IPS-20b (cell line): ENCODE measurements around the gene PCLAF.
"Not testable (repeated sequence)": the region's sequence is repeated elsewhere in the genome, so short reads cannot be mapped to it uniquely, and the experiment has no call there.

ENCODE experiments used
- H3K27ac ChIP-seq: one replicate; pipeline ENCODE4 v1.5.1; 2013; ENCODE audit warnings: low read length
- H3K27me3 ChIP-seq: 2 replicates; pipeline ENCODE4 v1.6.1; 2013; ENCODE audit warnings: mild to moderate bottlenecking, low read length, inconsistent platforms; ENCODE audit not compliant: insufficient read depth
- H3K36me3 ChIP-seq: 2 replicates; pipeline ENCODE4 v1.6.1; 2013; ENCODE audit warnings: low read depth, mild to moderate bottlenecking, inconsistent platforms, low read length, moderate library complexity; ENCODE audit not compliant: insufficient read depth
- H3K4me1 ChIP-seq: 2 replicates; pipeline ENCODE4 v1.6.1; 2013; ENCODE audit warnings: mild to moderate bottlenecking, control low read depth, inconsistent platforms, low read length, moderate library complexity; ENCODE audit not compliant: insufficient read depth
- H3K4me3 ChIP-seq: 2 replicates; pipeline ENCODE4 v1.5.1; 2013; ENCODE audit warnings: mild to moderate bottlenecking, low read length, inconsistent platforms
- H3K9ac ChIP-seq: 2 replicates; pipeline ENCODE4 v1.6.1; 2013; ENCODE audit warnings: low read depth, mild to moderate bottlenecking, inconsistent platforms, low read length, moderate library complexity
- H3K9me3 ChIP-seq: 2 replicates; pipeline ENCODE4 v1.6.1; 2013; ENCODE audit warnings: mild to moderate bottlenecking, low read depth, low read length, inconsistent platforms; ENCODE audit not compliant: insufficient read depth

The PCLAF gene

DNA sequence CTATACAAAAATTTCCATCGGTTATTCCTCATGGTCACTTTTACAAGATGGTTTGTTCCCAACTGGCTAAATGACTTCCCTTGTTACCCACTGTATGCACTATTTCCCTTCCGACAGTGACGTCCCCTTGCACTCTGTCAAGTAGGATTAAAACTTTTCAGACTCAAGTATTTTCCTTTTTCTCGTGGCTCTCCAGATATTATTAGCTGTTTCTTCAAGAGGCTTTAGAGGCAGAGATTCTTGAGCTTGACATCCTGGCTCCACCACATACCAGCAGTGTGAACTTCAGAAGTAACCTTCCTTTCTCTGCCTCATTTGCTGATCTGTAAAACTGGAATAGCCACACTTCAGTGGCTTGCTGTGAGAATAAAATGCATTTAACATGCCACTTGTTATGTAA is 39.3 kb downstream of the PCLAF start:
- Histone ChIP-seq H3K9ac (no peak overlapping the region), H3K36me3 (peaks cover 4% of the 10 kb centered on the region; the same call in 1 of the 2 replicates), H3K9me3 (no peaks in the 10 kb centered on the region), H3K27ac (no peak overlapping the region), H3K27me3 (no peaks in the 10 kb centered on the region), H3K4me1 (no peaks in the 10 kb centered on the region), H3K4me3 (no peak overlapping the region)

DNA sequence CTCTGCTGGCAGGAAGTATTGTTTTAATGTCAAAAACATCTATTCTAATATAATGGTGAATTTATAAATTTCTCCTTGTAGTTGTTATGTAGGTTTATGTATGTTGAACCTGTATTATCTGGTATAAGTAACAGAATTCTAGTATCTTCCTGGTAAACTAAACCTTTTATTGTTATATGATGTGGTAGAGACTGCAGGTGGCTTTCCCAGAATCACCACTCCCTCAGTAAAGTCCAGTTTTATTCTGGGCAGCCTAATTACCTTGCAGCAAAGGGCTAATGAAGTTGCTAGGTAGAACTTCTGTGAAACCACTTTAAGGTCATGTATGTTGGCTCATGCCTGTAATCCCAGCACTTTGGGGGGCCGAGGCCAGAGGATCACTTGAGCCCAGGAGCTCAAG is 40.9 kb downstream of the PCLAF start:
- Histone ChIP-seq H3K36me3 (peaks cover 4% of the 10 kb centered on the region; the same call in 1 of the 2 replicates), H3K27ac (no peak overlapping the region), H3K4me3 (no peak overlapping the region), H3K27me3 (no peaks in the 10 kb centered on the region), H3K9me3 (no peaks in the 10 kb centered on the region), H3K4me1 (no peaks in the 10 kb centered on the region), H3K9ac (no peak overlapping the region)

DNA sequence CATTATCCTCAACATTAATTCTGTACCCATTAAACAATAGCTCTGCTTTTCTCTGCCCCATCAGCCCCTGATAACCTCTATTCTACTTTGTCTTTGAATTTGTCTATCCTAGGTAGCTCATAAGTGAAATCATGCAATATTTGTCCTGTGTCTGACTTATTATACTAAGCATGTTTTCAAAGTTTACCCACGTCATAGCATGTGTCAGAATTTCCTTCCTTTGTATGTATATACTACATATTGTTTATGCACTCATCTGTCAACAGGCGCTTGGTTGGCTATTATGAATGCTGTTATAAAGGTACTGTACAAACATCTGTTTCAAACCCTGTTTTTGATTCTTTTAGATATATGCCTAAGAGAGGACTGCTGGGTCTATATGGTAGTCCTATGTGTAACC is 43.5 kb downstream of the PCLAF start:
- no peaks in the 10 kb centered on the region for H3K9me3 ChIP-seq
- no peak overlapping the region for H3K9ac ChIP-seq
- peaks cover 4% of the 10 kb centered on the region; the same call in 1 of the 2 replicates for H3K36me3 ChIP-seq
- H3K27me3 ChIP-seq, result no peaks in the 10 kb centered on the region
- no peak overlapping the region for H3K4me3 ChIP-seq
- H3K27ac ChIP-seq, result no peak overlapping the region
- no peaks in the 10 kb centered on the region for H3K4me1 ChIP-seq

DNA sequence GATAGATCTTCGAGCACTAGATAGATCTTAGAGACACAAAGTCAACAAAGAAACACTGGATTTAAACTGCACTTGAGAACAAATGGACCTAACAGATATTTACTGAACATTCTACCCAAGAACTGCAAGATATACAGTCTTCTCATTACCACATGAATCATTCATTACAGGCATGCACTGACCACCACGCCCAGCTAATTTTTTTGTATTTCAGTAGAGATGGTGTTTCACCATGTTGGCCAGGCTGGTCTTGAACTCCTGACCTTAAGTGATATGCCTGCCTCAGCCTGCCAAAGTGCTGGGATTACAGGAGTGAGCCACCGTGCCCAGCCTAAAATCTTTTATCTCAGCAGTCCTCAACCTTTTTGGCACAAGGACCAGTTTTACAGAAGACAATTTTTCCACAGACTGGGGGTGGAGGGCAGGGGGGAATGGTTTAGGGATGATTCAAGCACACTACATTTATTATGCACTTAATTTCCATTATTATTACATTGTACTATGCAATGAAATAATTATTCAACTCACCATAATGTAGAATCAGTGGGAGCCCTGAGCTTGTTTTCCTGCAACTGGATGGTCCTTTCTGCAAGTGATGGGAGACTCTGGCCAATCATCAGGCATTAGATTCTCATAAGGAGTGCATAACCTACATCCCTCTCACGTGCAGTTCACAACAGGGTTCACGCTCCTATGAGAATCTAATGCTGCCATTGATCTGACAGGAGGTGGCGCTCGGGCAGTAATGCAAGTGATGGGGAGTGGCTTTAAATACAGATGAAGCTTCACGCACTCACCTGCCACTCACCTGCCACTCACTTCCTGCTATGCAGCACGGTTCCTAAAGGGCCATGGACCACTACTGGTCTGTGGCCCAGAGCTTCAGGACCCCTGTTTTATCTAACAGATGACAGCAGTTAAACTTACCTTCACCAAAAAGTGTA is 47.0 kb downstream of the PCLAF start:
- Histone ChIP-seq H3K9ac (no peak overlapping the region), H3K27ac (no peak overlapping the region), H3K4me3 (no peak overlapping the region), H3K4me1 (no peaks in the 10 kb centered on the region), H3K27me3 (no peaks in the 10 kb centered on the region), H3K36me3 (no peaks in the 10 kb centered on the region), H3K9me3 (no peaks in the 10 kb centered on the region)

DNA sequence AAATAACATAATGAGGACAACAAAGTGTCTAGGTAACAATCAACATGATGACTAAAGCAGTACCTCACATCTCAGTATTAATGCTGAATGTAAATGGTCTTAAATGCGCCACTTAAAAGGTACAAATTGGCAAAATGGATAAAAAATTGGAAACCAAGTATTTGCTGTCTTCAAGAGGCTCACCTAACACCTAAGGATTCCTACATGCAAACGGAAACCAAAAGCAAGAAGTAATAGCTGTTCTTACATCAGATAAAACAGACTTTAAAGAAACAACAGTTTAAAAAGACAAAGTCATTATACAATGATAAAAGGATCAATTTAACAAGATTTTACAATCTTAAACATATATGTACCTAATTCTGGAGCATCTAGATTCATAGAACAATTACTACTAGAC is 47.7 kb downstream of the PCLAF start:
- no peak overlapping the region for H3K9ac ChIP-seq
- no peaks in the 10 kb centered on the region for H3K27me3 ChIP-seq
- H3K9me3 ChIP-seq, result no peaks in the 10 kb centered on the region
- H3K4me1 ChIP-seq, result no peaks in the 10 kb centered on the region
- H3K4me3 ChIP-seq, result no peak overlapping the region
- no peaks in the 10 kb centered on the region for H3K36me3 ChIP-seq
- no peak overlapping the region for H3K27ac ChIP-seq

DNA sequence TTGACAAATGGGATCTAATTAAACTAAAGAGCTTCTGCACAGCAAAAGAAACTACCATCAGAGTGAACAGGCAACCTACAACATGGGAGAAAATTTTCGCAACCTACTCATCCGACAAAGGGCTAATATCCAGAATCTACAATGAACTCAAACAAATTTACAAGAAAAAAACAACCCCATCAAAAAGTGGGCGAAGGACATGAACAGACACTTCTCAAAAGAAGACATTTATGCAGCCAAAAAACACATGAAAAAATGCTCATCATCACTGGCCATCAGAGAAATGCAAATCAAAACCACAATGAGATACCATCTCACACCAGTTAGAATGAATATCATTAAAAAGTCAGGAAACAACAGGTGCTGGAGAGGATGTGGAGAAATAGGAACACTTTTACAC is 49.6 kb downstream of the PCLAF start:
- not testable (repeated sequence) for H3K27me3 ChIP-seq, H3K4me1 ChIP-seq, H3K36me3 ChIP-seq, H3K9me3 ChIP-seq, H3K9ac ChIP-seq, H3K27ac ChIP-seq, H3K4me3 ChIP-seq

DNA sequence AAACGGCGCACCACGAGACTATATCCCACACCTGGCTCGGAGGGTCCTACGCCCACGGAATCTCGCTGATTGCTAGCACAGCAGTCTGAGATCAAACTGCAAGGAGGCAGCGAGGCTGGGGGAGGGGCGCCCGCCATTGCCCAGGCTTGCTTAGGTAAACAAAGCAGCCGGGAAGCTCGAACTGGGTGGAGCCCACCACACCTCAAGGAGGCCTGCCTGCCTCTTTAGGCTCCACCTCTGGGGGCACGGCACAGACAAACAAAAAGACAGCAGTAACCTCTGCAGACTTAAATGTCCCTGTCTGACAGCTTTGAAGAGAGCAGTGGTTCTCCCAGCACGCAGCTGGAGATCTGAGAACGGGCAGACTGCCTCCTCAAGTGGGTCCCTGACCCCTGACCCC is 54.3 kb downstream of the PCLAF start:
- H3K9ac ChIP-seq, H3K27ac ChIP-seq, H3K9me3 ChIP-seq, H3K4me1 ChIP-seq, H3K27me3 ChIP-seq, H3K36me3 ChIP-seq, H3K4me3 ChIP-seq: not testable (repeated sequence)

DNA sequence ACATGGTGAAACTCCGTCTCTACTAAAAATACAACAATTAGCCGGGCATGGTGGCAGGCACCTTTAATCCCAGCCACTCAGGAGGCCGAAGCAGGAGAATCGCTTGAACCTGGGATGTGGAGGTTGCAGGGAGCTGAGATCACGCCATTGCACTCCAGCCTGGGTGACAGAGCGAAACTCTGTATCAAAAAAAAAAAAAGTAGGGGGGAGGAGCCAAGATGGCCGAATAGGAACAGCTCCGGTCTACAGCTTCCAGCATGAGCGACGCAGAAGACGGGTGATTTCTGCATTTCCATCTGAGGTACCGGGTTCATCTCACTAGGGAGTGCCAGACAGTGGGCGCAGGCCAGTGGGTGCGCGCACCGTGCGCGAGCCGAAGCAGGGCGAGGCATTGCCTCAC is 54.8 kb downstream of the PCLAF start:
- H3K36me3 ChIP-seq, H3K4me1 ChIP-seq, H3K27me3 ChIP-seq, H3K9ac ChIP-seq, H3K4me3 ChIP-seq, H3K27ac ChIP-seq, H3K9me3 ChIP-seq: not testable (repeated sequence)

DNA sequence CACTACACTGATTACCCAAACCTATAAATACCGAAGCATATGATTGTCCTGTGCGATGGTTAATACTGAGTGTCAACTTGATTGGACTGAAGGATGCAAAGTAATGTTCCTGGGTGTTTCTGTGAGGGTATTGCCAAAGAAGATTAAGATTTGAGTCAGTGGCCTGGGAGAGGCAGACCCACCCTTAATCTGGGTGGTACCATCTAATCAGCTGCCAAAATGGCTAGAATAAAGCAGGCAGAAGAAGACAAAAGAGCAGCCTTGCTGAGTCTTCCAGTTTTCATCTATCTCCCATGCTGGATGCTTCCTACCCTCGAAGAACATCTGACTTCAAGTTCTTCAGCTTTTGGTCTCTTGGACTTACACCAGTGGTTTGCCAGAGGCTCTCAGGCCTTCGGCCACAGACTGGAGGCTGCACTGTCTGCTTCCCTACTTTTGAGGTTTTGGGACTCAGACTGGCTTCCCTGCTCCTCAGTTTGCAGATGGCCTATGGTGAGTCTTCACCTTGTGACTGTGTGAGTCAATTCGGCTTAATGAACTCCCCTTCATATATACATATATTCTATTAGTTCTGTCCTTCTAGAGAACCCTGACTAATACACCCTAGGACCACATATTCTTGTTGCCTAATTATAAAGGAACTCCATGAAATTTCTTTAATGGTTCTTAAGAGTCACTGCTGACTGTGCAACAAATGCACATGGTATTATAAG is 56.9 kb downstream of the PCLAF start:
- Histone ChIP-seq H3K36me3 (no peaks in the 10 kb centered on the region), H3K4me3 (no peak overlapping the region), H3K4me1 (no peaks in the 10 kb centered on the region), H3K9ac (no peak overlapping the region), H3K27me3 (no peaks in the 10 kb centered on the region), H3K9me3 (no peaks in the 10 kb centered on the region), H3K27ac (no peak overlapping the region)

DNA sequence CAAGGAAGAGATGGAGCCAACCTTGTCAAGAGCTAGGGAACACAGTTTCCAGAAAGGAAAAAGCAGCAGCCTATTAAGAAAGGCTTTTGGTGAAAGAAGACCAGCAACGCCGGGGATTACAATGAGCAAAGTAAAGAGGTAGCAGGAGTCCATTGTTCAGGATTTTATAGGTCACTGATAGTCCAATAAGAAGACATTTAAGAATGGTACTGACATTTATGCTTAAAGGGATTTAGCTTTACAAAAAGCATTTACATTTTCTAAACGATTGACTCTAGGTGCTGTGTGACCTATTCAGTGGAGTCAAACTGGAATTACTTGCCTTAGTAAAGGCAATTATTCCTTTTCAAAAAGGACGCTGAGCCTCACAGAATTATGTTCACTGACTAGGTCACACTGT is 66.0 kb downstream of the PCLAF start:
- no peaks in the 10 kb centered on the region for H3K9me3 ChIP-seq
- H3K4me3 ChIP-seq, result no peak overlapping the region
- H3K27me3 ChIP-seq, result no peaks in the 10 kb centered on the region
- no peak overlapping the region for H3K27ac ChIP-seq
- no peak overlapping the region for H3K9ac ChIP-seq
- peaks cover 4% of the 10 kb centered on the region; the same call in 1 of the 2 replicates for H3K4me1 ChIP-seq
- H3K36me3 ChIP-seq, result no peaks in the 10 kb centered on the region

DNA sequence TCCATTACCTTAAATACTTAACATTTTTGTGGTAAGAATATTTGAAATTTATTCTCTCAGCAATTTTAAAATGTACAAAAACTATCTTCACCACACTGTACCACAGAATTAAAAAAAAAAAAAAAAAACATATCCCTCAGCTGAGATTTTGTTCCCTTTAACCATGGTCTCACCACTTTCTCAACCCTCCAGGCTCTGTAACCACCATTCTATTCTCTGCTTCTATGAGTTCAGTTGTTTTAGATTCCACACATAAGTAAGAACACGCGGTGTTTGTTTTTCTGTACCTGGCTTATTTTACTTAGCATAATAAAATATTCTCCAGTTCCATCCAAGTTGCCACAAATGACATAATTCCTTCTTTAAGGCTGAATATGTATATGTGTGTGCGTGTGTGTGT is 66.8 kb downstream of the PCLAF start:
- Histone ChIP-seq H3K9ac (no peak overlapping the region), H3K27ac (no peak overlapping the region), H3K4me1 (peaks cover 4% of the 10 kb centered on the region; the same call in 1 of the 2 replicates), H3K4me3 (no peak overlapping the region), H3K36me3 (no peaks in the 10 kb centered on the region), H3K9me3 (no peaks in the 10 kb centered on the region), H3K27me3 (no peaks in the 10 kb centered on the region)
